HCT116 (cell line): Measurements from ENCODE around the gene CUBN. TPM values are rescaled to one million over a fixed set of nuclear protein-coding genes. Genes with fewer than 3 reads are reported as not detected.

Source experiments
- ATAC-seq: fragments of 200-7000 bp; cut with Tn5 transposase; 2 replicates; pipeline ENCODE4 v1.9.1; 2020; ENCODE audit warnings: mild to moderate bottlenecking, moderate library complexity
- BruUV-seq: library from RNA; stranded (reverse); fragments of 400-500 nt; replicated peaks from 2 replicates; lab custom pipeline; 2021; lab: Mats Ljungman, UMichigan
- CTCF ChIA-PET: fragments of 300-600 bp; sonication (Branson Sonifier 250); formaldehyde crosslinking; loops from one replicate; lab custom pipeline; 2021; ENCODE audit warnings: antibody characterized with exemption; lab: Charles Lee
- POLR2A ChIA-PET: fragments of 300-600, 350-600 bp; sonication (Branson Sonifier 250); formaldehyde crosslinking; loops from one replicate; lab custom pipeline; 2021; ENCODE audit warnings: antibody characterized with exemption; lab: Charles Lee
- RAD21 ChIA-PET, 2 experiments: fragments of 300-600 bp; sonication (Branson Sonifier 250); formaldehyde crosslinking; loops; one replicate each; lab custom pipeline; 2023; ENCODE audit warnings: low total read pairs in 2 of 2; ENCODE audit not compliant: uncharacterized antibody in 2 of 2, unreplicated experiment in 2 of 2, low non-redundant PET in 1 of 2; lab: Charles Lee
- DNase-seq: peaks from one replicate; pipeline ENCODE4 v3.0.0-alpha.2; 2010; ENCODE audit warnings: low read depth, low spot score
- H2AFZ ChIP-seq: fragments of 200-600 bp; shearing (Covaris generic), sonication (generic); 2 replicates; pipeline ENCODE4 v1.6.1; 2017; ENCODE audit warnings: low read depth, mixed run types, mixed read lengths, antibody characterized with exemption, low read length; ENCODE audit not compliant: poor library complexity, severe bottlenecking
- H3K27ac ChIP-seq: 2 replicates; pipeline ENCODE4 v1.5.1; 2012; ENCODE audit warnings: low read depth, low read length
- H3K27me3 ChIP-seq: fragments of 200-600 bp; sonication (generic); 2 replicates; pipeline ENCODE4 v1.6.1; 2016; ENCODE audit warnings: mixed run types, low read length, mixed read lengths; ENCODE audit not compliant: insufficient read depth
- H3K36me3 ChIP-seq, 2 experiments: fragments of 200-500 bp in 1 of 2; fragments of 200-600 bp in 1 of 2; sonication (Bioruptor generic) in 1 of 2; sonication (generic) in 1 of 2; 2 replicates each; pipeline versions ENCODE4 v1.5.1 to v1.6.1; 2014 to 2016; ENCODE audit warnings: low read length in 2 of 2, inconsistent platforms in 1 of 2, mixed read lengths in 1 of 2, mixed run types in 1 of 2; ENCODE audit not compliant: insufficient read depth in 2 of 2, control insufficient read depth in 1 of 2
- H3K4me1 ChIP-seq, 2 experiments: fragments of 200-600 bp in 1 of 2; sonication (generic) in 1 of 2; 2 replicates each; pipeline versions ENCODE4 v1.5.1 to v1.6.1; 2012 to 2017; ENCODE audit warnings: low read length in 2 of 2, inconsistent platforms in 1 of 2, mild to moderate bottlenecking in 1 of 2, mixed read lengths in 1 of 2, mixed run types in 1 of 2, moderate library complexity in 1 of 2; ENCODE audit not compliant: insufficient read depth in 2 of 2, control insufficient read depth in 1 of 2
- H3K4me2 ChIP-seq: fragments of 200-600 bp; sonication (generic); 2 replicates; pipeline ENCODE4 v1.6.1; 2017; ENCODE audit warnings: mixed run types, low read length, mixed read lengths
- H3K4me3 ChIP-seq, 2 experiments: fragments of 200-600 bp in 1 of 2; sonication (generic) in 1 of 2; replicated peaks in 1 of 2; 2 replicates each; pipeline ENCODE4 v1.5.1; 2011 to 2016; ENCODE audit warnings: low read length in 2 of 2, control low read depth in 1 of 2, low read depth in 1 of 2, mild to moderate bottlenecking in 1 of 2, mixed read lengths in 1 of 2, mixed run types in 1 of 2
- H3K79me2 ChIP-seq: fragments of 200-600 bp; sonication (generic); 2 replicates; pipeline ENCODE4 v1.6.1; 2017; ENCODE audit warnings: mild to moderate bottlenecking, mixed run types, low read length, moderate library complexity, mixed read lengths; ENCODE audit not compliant: insufficient read depth
- H3K9ac ChIP-seq: fragments of 200-600 bp; sonication (generic); 2 replicates; pipeline ENCODE4 v1.6.1; 2016; ENCODE audit warnings: low read length, mixed read lengths
- H3K9me2 ChIP-seq: fragments of 200-600 bp; sonication (generic), shearing (Covaris generic); 2 replicates; pipeline ENCODE4 v1.6.1; 2017; ENCODE audit warnings: mixed run types, mild to moderate bottlenecking, moderate library complexity; ENCODE audit not compliant: insufficient read depth
- H3K9me3 ChIP-seq, 2 experiments: fragments of 200-500 bp in 1 of 2; fragments of 200-600 bp in 1 of 2; sonication (Bioruptor generic) in 1 of 2; sonication (generic) in 1 of 2; 2 replicates each; pipeline ENCODE4 v1.6.1; 2014 to 2017; ENCODE audit warnings: low read length in 2 of 2, mixed read lengths in 2 of 2, inconsistent platforms in 1 of 2, low read depth in 1 of 2, mild to moderate bottlenecking in 1 of 2, mixed run types in 1 of 2, moderate library complexity in 1 of 2; ENCODE audit not compliant: control insufficient read depth in 1 of 2, insufficient read depth in 1 of 2
- H4K20me1 ChIP-seq: fragments of 200-600 bp; sonication (generic), shearing (Covaris generic); 2 replicates; pipeline ENCODE4 v1.6.1; 2017; ENCODE audit warnings: mixed run types, mild to moderate bottlenecking, moderate library complexity; ENCODE audit not compliant: insufficient read depth
- CBX3 ChIP-seq: IDR thresholded peaks from 2 replicates; pipeline ENCODE4 v1.6.1; 2012; ENCODE audit warnings: low read depth
- CEBPB ChIP-seq: IDR thresholded peaks from 2 replicates; pipeline ENCODE4 v1.6.1; 2012; ENCODE audit warnings: low read depth
- CTCF ChIP-seq, 3 experiments: fragments of 200-600 bp in 1 of 3; sonication (generic) in 1 of 3; IDR thresholded peaks in 2 of 3; conservative IDR thresholded peaks in 1 of 3; 2 replicates each; pipeline ENCODE4 v1.5.1; 2012 to 2017; ENCODE audit warnings: low read depth in 2 of 3, low read length in 2 of 3, antibody characterized with exemption in 1 of 3, borderline replicate concordance in 1 of 3, control low read depth in 1 of 3, mild to moderate bottlenecking in 1 of 3, mixed read lengths in 1 of 3, mixed run types in 1 of 3, moderate library complexity in 1 of 3; ENCODE audit not compliant: insufficient read depth in 1 of 3
- ELF1 ChIP-seq: IDR thresholded peaks from 2 replicates; pipeline ENCODE4 v1.6.1; 2012; ENCODE audit warnings: low read depth, borderline replicate concordance
- EZH2 ChIP-seq: fragments of 200-600 bp; sonication (generic); IDR thresholded peaks from 2 replicates; pipeline ENCODE4 v1.6.1; 2017; ENCODE audit warnings: antibody characterized with exemption, mixed run types
- REST ChIP-seq: IDR thresholded peaks from 2 replicates; pipeline ENCODE4 v1.6.1; 2012; ENCODE audit warnings: low read depth
- SIN3A ChIP-seq: IDR thresholded peaks from 2 replicates; pipeline ENCODE4 v1.6.1; 2012; ENCODE audit warnings: low read depth
- SP1 ChIP-seq: IDR thresholded peaks from 2 replicates; pipeline ENCODE4 v1.6.1; 2012; ENCODE audit warnings: low read depth
- ZFX ChIP-seq: fragments of 450-650 bp; IDR thresholded peaks from 2 replicates; pipeline ENCODE4 v1.6.1; 2017
- ZNF274 ChIP-seq: fragments of 200-500 bp; sonication (Bioruptor generic); IDR thresholded peaks from 2 replicates; pipeline ENCODE4 v1.6.1; 2014; ENCODE audit warnings: mild to moderate bottlenecking, low read depth, low read length, inconsistent platforms
- intact Hi-C: fragments of 100-400 bp; cut with micrococcal nuclease; formaldehyde crosslinking; loops from 2 replicates; pipeline ENCODE4 v1.10.0; 2022
- total RNA-seq: library from RNA; stranded (reverse); gene quantifications from one replicate; pipeline ENCODE4 v1.2.1, GENCODE V29; 2021; ENCODE audit not compliant: unreplicated experiment

The CUBN gene
- total RNA-seq, 1 experiment from 2014 or later, result 1.2 TPM

DNA sequence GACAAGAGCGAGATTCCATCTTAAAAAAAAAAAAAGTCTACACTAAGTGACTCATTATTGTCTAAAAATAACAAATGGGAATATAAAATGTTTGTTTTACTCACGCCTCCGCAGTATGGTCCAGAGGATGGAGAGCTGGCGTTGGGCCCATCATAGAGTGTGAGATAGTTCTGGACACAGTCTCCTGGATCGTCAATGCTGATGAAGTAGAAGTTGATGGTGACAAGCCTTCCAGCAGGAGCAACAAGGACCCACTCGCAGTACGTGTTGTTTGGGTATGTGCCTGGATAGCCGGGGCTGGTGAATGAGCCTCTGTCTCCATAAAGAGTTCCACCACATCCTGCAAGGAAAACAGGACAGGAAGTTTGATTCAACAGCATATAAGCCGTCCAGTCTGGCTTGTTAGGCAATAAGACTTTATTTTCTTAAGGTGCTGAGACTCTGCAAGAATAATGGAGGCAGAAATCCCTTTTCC, 300.9 kb downstream of the CUBN start:
- no peaks in the 10 kb centered on the region for H3K9me3 ChIP-seq
- H3K4me1 ChIP-seq, result no peaks in the 10 kb centered on the region; a peak in 1 of 4 replicates
- H3K9ac ChIP-seq, result no peak overlapping the region
- ChIA-PET POLR2A (interaction anchor here (0.7 kb wide), 1 partner anchor 985 kb away, joined by 3 read pairs; no protein-coding TSS in a partner anchor), RAD21 (no interaction called here), CTCF (interaction anchor here (1.0 kb wide), 1 partner anchor 428 kb away, joined by 3 read pairs; no protein-coding TSS in a partner anchor)
- intact Hi-C loops, result loop anchor here (1.0 to 5.0 kb wide), 4 partner anchors 421 to 769 kb away; no protein-coding TSS in a partner anchor
- H3K36me3 ChIP-seq, result no peaks in the 10 kb centered on the region
- peak; percentile 9; the same call in 1 of the 2 replicates for ATAC-seq
- no peaks in the 10 kb centered on the region for H4K20me1 ChIP-seq
- no peak overlapping the region for H2AFZ ChIP-seq
- no TSS peak for BruUV-seq
- H3K9me2 ChIP-seq, result no peaks in the 10 kb centered on the region
- H3K27ac ChIP-seq, result no peak overlapping the region
- H3K79me2 ChIP-seq, result no peaks in the 10 kb centered on the region
- H3K4me3 ChIP-seq, result no peak overlapping the region
- no peak for TF ChIP-seq CEBPB
- TF ChIP-seq EZH2, result no peak
- TF ChIP-seq ELF1, result no peak
- TF ChIP-seq ZFX, result no peak
- TF ChIP-seq ZNF274, result no peak
- TF ChIP-seq CTCF (IDR thresholded peaks at IDR 0.05 in 2 of 3, conservative IDR thresholded peaks at IDR 0.05 in 1 of 3; ENCODE audit: borderline replicate concordance in 1 of 3, insufficient read depth in 1 of 3, low read depth in 2 of 3, low read length in 2 of 3), result no peak
- TF ChIP-seq REST, result no peak
- TF ChIP-seq CBX3, result no peak
- TF ChIP-seq SIN3A, result no peak
- no peak for TF ChIP-seq SP1
- no peaks in the 10 kb centered on the region for H3K27me3 ChIP-seq
- peak overlapping the region; percentile 49; the same call in 1 of the 2 replicates for H3K4me2 ChIP-seq
- no peak for DNase-seq
